Renal cortex interstitium (tissue), 11 donors: Measurements from ENCODE around the gene PNMA8C. TPM values are rescaled to one million over a fixed set of nuclear protein-coding genes. Genes with fewer than 3 reads are reported as not detected.
"Not testable (repeated sequence)": the region's sequence is repeated elsewhere in the genome, so short reads cannot be mapped to it uniquely, and the experiment has no call there.

Source experiments
- DNase-seq, 11 donors: peaks; one replicate each; pipeline ENCODE4 v3.0.0-alpha.2; 2013; ENCODE audit warnings: low read depth in 9 of 11, low spot score in 4 of 11; ENCODE audit errors: extremely low read depth in 1 of 11
- polyA plus RNA-seq, 3 donors: library from polyadenylated mRNA; unstranded; fragments of 120-200 nt; gene quantifications; one replicate each; pipeline ENCODE4 v1.2.1, GENCODE V29; 2013; ENCODE audit not compliant: insufficient read length in 3 of 3

PNMA8C gene
- polyA plus RNA-seq, 3 donors = 0.62 to 0.88 (median 0.83) TPM

- DNase-seq = no peak
Observed at GRCh38 chr19:46420056-46420455, 8.7 kb downstream of the PNMA8C start.

GRCh38 chr19:46415804-46416709 lies 12.7 kb downstream of the PNMA8C start:
- DNase-seq = peak; percentile 86 to 95 (median 93)

GRCh38 chr19:46414899-46415298 lies 13.8 kb downstream of the PNMA8C start:
- DNase-seq = not testable (repeated sequence)

GRCh38 chr19:46413262-46414031 lies 15.3 kb downstream of the PNMA8C start, which contains the start of gene CCDC8:
CCDC8 (minus strand) TSS chr19:46413564; CDS start chr19:46412810, 754 bp downstream.
- DNase-seq = peak; percentile 90 to 98 (median 95)

- DNase-seq = no peak
Observed at GRCh38 chr19:46412650-46413261, 16.0 kb downstream of the PNMA8C start.

GRCh38 chr19:46411925-46412649 lies 16.6 kb downstream of the PNMA8C start:
- DNase-seq = no peak

- DNase-seq = no peak
Observed at GRCh38 chr19:46411088-46411924, 17.4 kb downstream of the PNMA8C start.

- no peak for DNase-seq
Observed at GRCh38 chr19:46410205-46411087, 18.3 kb downstream of the PNMA8C start.

- DNase-seq = no peak
Observed at GRCh38 chr19:46409191-46409590, 19.5 kb downstream of the PNMA8C start.

- peak in 3 of 11 donors; percentile 46 to 57 (median 46) for DNase-seq
Observed at GRCh38 chr19:46408664-46409039, 20.1 kb downstream of the PNMA8C start.

- DNase-seq = no peak
Observed at GRCh38 chr19:46407856-46408663, 20.7 kb downstream of the PNMA8C start.

- no peak for DNase-seq
Observed at GRCh38 chr19:46406976-46407375, 21.8 kb downstream of the PNMA8C start.

GRCh38 chr19:46404753-46405468 lies 23.8 kb downstream of the PNMA8C start:
- DNase-seq = peak in 2 of 11 donors; percentile 50 to 52

- peak in 5 of 11 donors; percentile 48 to 77 (median 63) for DNase-seq
Observed at GRCh38 chr19:46404055-46404752, 24.5 kb downstream of the PNMA8C start.

- DNase-seq = no peak
Observed at GRCh38 chr19:46402725-46403124, 26.0 kb downstream of the PNMA8C start.
